Breast epithelium (tissue), 3 donors: Measurements from ENCODE around the gene TRIM8.

ENCODE experiments used
- CTCF ChIP-seq, 3 donors: fragments of 450-650 bp; IDR thresholded peaks; one replicate each; pipeline ENCODE4 v1.5.1; 2016 to 2017; ENCODE audit warnings: antibody characterized with exemption in 3 of 3, mild to moderate bottlenecking in 3 of 3, moderate library complexity in 3 of 3
- POLR2A ChIP-seq: fragments of 450-650 bp; IDR thresholded peaks from one replicate; pipeline ENCODE4 v1.6.1; 2016; ENCODE audit warnings: antibody characterized with exemption, mild to moderate bottlenecking, moderate library complexity

- TF ChIP-seq POLR2A (no peak), CTCF (IDR thresholded peaks at IDR 0.05) (no peak)
Observed at GRCh38 chr10:102624751-102625645, 19.3 kb upstream of the TRIM8 start.
